Erythroblast (primary cell): ENCODE measurements around the gene SNX30.

Source experiments
- GATA1 ChIP-seq: IDR thresholded peaks from 2 replicates; pipeline ENCODE4 v1.6.1; 2011; ENCODE audit warnings: low read depth, mild to moderate bottlenecking, control low read depth, low read length, moderate library complexity
- POLR2A ChIP-seq: IDR thresholded peaks from 2 replicates; pipeline ENCODE4 v1.6.1; 2011; ENCODE audit warnings: mild to moderate bottlenecking, low read length

- TF ChIP-seq POLR2A (no peak), GATA1 (no peak)
Measured at GRCh38 chr9:112894699-112895098, 144.1 kb downstream of the SNX30 start.
